Fibroblast of skin of left biceps (primary cell): ENCODE measurements around the gene CDH4.

Source experiments
- DNase-seq, 2 experiments: peaks; one replicate each; pipeline ENCODE4 v3.0.0-alpha.2; 2013; ENCODE audit warnings: low read depth in 2 of 2

The CDH4 gene

GRCh38 chr20:61514805-61515505, 262.9 kb downstream of the CDH4 start:
- no peak for DNase-seq

- no peak for DNase-seq
Measured at GRCh38 chr20:61515922-61516321, 263.9 kb downstream of the CDH4 start.

- DNase-seq, result no peak
Measured at GRCh38 chr20:61516346-61517208, 264.5 kb downstream of the CDH4 start.

GRCh38 chr20:61517419-61517818, 265.4 kb downstream of the CDH4 start:
- no peak for DNase-seq

GRCh38 chr20:61518424-61518951, 266.4 kb downstream of the CDH4 start:
- DNase-seq, result no peak

GRCh38 chr20:61519488-61519887, 267.4 kb downstream of the CDH4 start:
- no peak for DNase-seq

- DNase-seq, result no peak
Measured at GRCh38 chr20:61520076-61520892, 268.2 kb downstream of the CDH4 start.

- peak; percentile 65 to 66 for DNase-seq
Measured at GRCh38 chr20:61520893-61521460, 268.9 kb downstream of the CDH4 start.

GRCh38 chr20:61521687-61522420, 269.8 kb downstream of the CDH4 start:
- DNase-seq, result no peak

- DNase-seq, result no peak
Measured at GRCh38 chr20:61522498-61523090, 270.5 kb downstream of the CDH4 start.

- no peak for DNase-seq
Measured at GRCh38 chr20:61523145-61523544, 271.1 kb downstream of the CDH4 start.

GRCh38 chr20:61524951-61525666, 273.0 kb downstream of the CDH4 start:
- DNase-seq, result no peak

- DNase-seq, result no peak
Measured at GRCh38 chr20:61525781-61526431, 273.8 kb downstream of the CDH4 start.

GRCh38 chr20:61526907-61527306, 274.8 kb downstream of the CDH4 start:
- DNase-seq, result no peak

- DNase-seq, result no peak
Measured at GRCh38 chr20:61527626-61528025, 275.6 kb downstream of the CDH4 start.

- DNase-seq, result no peak
Measured at GRCh38 chr20:61528591-61528990, 276.5 kb downstream of the CDH4 start.

GRCh38 chr20:61529354-61529753, 277.3 kb downstream of the CDH4 start:
- DNase-seq, result no peak

GRCh38 chr20:61531553-61532345, 279.7 kb downstream of the CDH4 start:
- DNase-seq, result no peak

GRCh38 chr20:61532736-61533135, 280.7 kb downstream of the CDH4 start:
- no peak for DNase-seq
